ENCODE data around the gene LARGE1. TPM values are rescaled to one million over a fixed set of nuclear protein-coding genes. Genes with fewer than 3 reads are reported as not detected.

LARGE1 gene
- total RNA-seq, 4 donors from 2014 or later: 11.8 to 33.2 (median 22.6) TPM

DNA sequence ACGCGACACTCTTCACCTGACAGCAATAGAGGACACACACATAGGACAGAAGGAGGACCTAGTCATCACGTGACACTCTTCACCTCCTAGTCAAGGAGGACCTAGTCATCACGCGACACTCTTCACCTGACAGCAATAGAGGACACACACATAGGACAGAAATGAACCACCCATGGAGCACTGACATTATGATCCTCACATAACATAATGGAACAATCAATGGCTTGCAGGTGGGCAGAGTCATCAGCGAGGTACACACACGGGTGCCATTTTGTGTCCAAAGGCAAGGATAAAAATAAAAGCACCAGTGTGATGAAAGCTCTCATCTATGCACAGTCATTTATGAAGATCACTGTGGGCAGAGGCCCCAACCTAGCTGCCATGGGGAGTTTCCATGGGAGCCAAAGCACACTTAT, 354.7 kb downstream of the LARGE1 start:
- WGBS, 2 donors: 91 to 95% methylated on average over 7 of the region's 7 CpGs
- H3K4me3 ChIP-seq (ENCODE audit: low read depth, poor library complexity, severe bottlenecking): no peak overlapping the region
- intact Hi-C loops (cut with DNase I; ENCODE audit: low total_unique reads): no loop called here
- DNase-seq (ENCODE audit: low spot score in 2 of 2): peak in 1 of 2 donors; percentile 57
- TF ChIP-seq, protein P1, sequence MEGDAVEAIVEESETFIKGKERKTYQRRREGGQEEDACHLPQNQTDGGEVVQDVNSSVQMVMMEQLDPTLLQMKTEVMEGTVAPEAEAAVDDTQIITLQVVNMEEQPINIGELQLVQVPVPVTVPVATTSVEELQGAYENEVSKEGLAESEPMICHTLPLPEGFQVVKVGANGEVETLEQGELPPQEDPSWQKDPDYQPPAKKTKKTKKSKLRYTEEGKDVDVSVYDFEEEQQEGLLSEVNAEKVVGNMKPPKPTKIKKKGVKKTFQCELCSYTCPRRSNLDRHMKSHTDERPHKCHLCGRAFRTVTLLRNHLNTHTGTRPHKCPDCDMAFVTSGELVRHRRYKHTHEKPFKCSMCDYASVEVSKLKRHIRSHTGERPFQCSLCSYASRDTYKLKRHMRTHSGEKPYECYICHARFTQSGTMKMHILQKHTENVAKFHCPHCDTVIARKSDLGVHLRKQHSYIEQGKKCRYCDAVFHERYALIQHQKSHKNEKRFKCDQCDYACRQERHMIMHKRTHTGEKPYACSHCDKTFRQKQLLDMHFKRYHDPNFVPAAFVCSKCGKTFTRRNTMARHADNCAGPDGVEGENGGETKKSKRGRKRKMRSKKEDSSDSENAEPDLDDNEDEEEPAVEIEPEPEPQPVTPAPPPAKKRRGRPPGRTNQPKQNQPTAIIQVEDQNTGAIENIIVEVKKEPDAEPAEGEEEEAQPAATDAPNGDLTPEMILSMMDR (IDR thresholded peaks at IDR 0.05): no peak
- no peak for TF ChIP-seq POLR2A (IDR thresholded peaks at IDR 0.05)

DNA sequence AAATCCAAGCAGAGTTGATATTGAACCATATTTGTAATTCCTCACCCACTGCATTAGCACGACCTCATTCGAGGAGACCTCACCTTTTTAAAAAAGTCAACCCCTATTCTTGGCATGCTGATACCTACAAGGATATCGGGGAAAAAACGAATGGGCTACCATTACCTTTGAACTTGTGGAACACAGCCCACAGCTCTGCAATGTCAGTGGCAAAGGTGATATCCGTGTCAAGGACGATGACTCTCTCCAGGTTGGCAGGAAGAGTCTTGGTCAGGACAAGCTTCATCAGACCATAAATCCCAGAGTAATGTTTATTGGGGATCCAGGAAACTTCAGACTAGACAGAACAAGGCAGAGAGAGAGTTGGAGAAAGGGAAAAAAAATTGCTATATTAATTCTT, 355.6 kb downstream of the LARGE1 start:
- H3K4me3 ChIP-seq (ENCODE audit: low read depth, poor library complexity, severe bottlenecking): no peak overlapping the region
- intact Hi-C loops (cut with DNase I; ENCODE audit: low total_unique reads): no loop called here
- DNase-seq (ENCODE audit: low spot score in 2 of 2): peak in 1 of 2 donors; percentile 3
- TF ChIP-seq, protein P1 (IDR thresholded peaks at IDR 0.05): no peak
- no peak for TF ChIP-seq POLR2A (IDR thresholded peaks at IDR 0.05)
- WGBS, 2 donors: 84% methylated on average over 6 of the region's 6 CpGs

DNA sequence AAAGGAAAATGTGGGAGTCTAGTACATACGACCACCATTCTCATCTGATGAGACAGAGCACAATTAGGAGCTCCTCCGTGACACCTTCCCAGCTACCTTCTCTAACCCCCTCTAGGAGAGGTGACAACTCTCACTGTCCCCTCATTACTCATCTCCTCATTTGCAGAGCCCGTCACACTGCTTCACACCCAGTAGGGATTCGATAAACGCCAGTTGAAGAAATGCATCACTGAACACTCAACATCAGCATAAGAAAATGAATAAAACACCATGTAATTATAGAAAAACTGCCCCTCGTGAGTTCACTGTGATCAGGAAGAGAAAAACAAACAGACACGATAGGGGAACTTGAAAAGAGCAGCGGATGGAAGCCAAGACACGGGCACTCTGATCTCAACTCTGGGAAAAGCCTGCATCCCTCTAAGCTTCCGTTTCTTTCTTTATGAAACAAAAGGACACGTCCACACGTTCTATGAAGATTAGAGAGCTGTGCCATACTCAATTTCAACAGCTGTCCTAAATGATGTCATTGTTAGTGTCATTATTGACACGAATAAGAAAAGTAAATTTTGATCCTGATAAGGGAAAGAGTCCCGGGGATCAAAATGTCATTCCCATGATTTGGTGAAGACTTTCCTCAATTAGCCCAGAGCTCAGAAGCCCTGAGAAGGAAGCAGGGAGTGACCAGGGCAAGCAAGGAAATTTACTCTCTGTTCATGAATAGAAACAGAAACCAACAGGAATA, 356.9 kb downstream of the LARGE1 start:
- WGBS, 2 donors: 78 to 84% methylated on average over 14 of the region's 14 CpGs
- no peak for DNase-seq (ENCODE audit: low spot score in 2 of 2)
- TF ChIP-seq POLR2A (IDR thresholded peaks at IDR 0.05): no peak
- TF ChIP-seq, protein P1 (IDR thresholded peaks at IDR 0.05): no peak
- no peak overlapping the region for H3K4me3 ChIP-seq (ENCODE audit: low read depth, poor library complexity, severe bottlenecking)
- intact Hi-C loops (cut with DNase I; ENCODE audit: low total_unique reads): no loop called here

DNA sequence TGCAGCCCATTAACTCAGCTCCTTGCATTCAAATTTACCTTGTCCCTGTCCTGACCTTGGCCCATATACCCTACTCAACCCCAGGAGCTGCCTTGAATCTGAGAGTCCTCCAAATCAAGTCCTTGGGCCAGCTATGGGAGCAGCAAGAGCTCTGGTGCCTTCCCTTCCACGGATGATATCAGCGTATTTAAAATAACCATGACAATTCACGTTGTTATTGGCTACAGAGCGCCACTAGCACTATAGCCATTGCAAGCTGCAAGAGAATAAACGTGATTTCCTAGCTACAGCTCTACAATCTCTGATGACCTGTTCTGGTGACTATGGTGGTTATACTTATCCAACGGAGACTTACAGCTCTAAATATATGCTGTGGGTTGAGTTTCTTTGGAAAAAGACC, 357.8 kb downstream of the LARGE1 start:
- no peak overlapping the region for H3K4me3 ChIP-seq (ENCODE audit: low read depth, poor library complexity, severe bottlenecking)
- intact Hi-C loops (cut with DNase I; ENCODE audit: low total_unique reads): no loop called here
- 95 to 97% methylated on average over 6 of the region's 6 CpGs for WGBS, 2 donors
- peak in 1 of 2 donors; percentile 23 for DNase-seq (ENCODE audit: low spot score in 2 of 2)
- TF ChIP-seq, protein P1 (IDR thresholded peaks at IDR 0.05): no peak
- TF ChIP-seq POLR2A (IDR thresholded peaks at IDR 0.05): no peak

DNA sequence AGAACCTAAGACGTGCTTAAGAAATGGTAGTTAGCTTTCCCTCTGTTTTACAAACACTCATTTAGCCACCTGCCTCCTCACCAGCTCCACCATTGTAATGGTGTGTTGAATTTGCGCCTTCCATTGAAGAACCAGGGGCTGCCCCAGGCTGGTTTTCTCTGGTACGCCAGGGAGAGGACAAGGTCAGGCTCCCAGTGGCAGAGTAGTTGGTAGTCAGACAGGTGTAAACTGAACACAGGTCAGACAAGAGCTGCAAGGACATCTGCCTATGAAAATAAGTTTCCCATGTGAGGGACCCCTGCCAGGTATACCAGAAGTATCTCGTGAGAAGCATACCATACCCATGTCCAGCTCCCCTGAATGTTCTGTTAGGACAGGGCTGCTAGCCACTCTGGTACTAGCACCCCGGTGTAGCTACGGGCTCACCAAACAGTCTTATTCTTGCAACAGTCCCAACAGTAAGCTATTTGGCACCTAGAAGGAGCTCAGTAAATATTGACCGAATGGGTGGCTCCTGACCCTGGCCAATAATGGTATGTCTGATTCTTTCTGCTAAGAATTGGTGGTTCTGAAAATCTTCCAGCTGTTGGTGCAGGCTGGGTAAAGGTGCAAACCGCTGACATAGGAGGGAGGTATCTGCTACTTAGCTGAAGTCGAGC, 359.0 kb downstream of the LARGE1 start:
- 97% methylated on average over 9 of the region's 9 CpGs for WGBS, 2 donors
- no peak overlapping the region for H3K4me3 ChIP-seq (ENCODE audit: low read depth, poor library complexity, severe bottlenecking)
- intact Hi-C loops (cut with DNase I; ENCODE audit: low total_unique reads): no loop called here
- no peak for TF ChIP-seq POLR2A (IDR thresholded peaks at IDR 0.05)
- TF ChIP-seq, protein P1 (IDR thresholded peaks at IDR 0.05): no peak
- peak in 1 of 2 donors; percentile 58 for DNase-seq (ENCODE audit: low spot score in 2 of 2)
